ENCODE measurements around the gene MPHOSPH6. TPM values are rescaled to one million over a fixed set of nuclear protein-coding genes. Genes with fewer than 3 reads are reported as not detected.

The MPHOSPH6 gene
- total and polyA plus RNA-seq, 2 of the 4 experiments (the other 2 are of a cell fraction): 5.4 to 15.5 TPM

- H3K9me1 ChIP-seq (ENCODE audit: insufficient read depth, low read length): no peaks in the 10 kb centered on the region
- no peak overlapping the region for H2AK9ac ChIP-seq (replicated peaks; ENCODE audit: low read depth, low read length, poor library complexity)
- H3K4me1 ChIP-seq (ENCODE audit: control insufficient read depth, insufficient read depth, low read length): peaks cover 2% of the 10 kb centered on the region; the same call in 1 of the 2 replicates
- no peak overlapping the region for H2BK120ac ChIP-seq (ENCODE audit: low read depth, low read length)
- DNase-seq (no peak), ATAC-seq (ENCODE audit: low read depth) (no peak)
- intact Hi-C loops (cut with micrococcal nuclease) (no loop called here), dilution Hi-C loops (cut with HindIII; ENCODE audit: low sequenced_read_pairs, unreplicated experiment) (no loop called here), in situ Hi-C loops (cut with MboI; ENCODE audit: low sequenced_read_pairs) (no loop called here)
- no peak overlapping the region for H3K23ac ChIP-seq (ENCODE audit: low read depth, low read length)
- no peak overlapping the region for H2BK20ac ChIP-seq (ENCODE audit: low read depth, low read length)
- no peaks in the 10 kb centered on the region for H3K36me3 ChIP-seq (ENCODE audit: control insufficient read depth, insufficient read depth, low read length)
- no peaks in the 10 kb centered on the region for H3K9me3 ChIP-seq (ENCODE audit: control insufficient read depth, insufficient read depth, low read length)
- no peak for TF ChIP-seq BHLHE40 (IDR thresholded peaks at IDR 0.05; ENCODE audit: low read depth, low read length)
- TF ChIP-seq POLR2A (IDR thresholded peaks at IDR 0.05; ENCODE audit: low read depth, low read length): no peak
- no peak for TF ChIP-seq NFE2L2 (IDR thresholded peaks at IDR 0.05; ENCODE audit: low read depth, low read length)
- no peak for TF ChIP-seq RFX5 (IDR thresholded peaks at IDR 0.05; ENCODE audit: low read depth, low read length)
- TF ChIP-seq RAD21 (IDR thresholded peaks at IDR 0.05; ENCODE audit: low read length): no peak
- no peak for TF ChIP-seq ELK1 (IDR thresholded peaks at IDR 0.05; ENCODE audit: borderline replicate concordance, low read depth, low read length)
- no peak for TF ChIP-seq MAFK (IDR thresholded peaks at IDR 0.05; ENCODE audit: low read depth, low read length)
- TF ChIP-seq FOS (IDR thresholded peaks at IDR 0.05; ENCODE audit: low read depth, low read length): no peak
- no peak for TF ChIP-seq CEBPB (IDR thresholded peaks at IDR 0.05; ENCODE audit: low read depth, low read length)
- no peak for TF ChIP-seq CTCF (conservative IDR thresholded peaks at IDR 0.05; ENCODE audit: low read depth, low read length)
- no peak for TF ChIP-seq USF2 (IDR thresholded peaks at IDR 0.05; ENCODE audit: low read depth, low read length)
- no peak for TF ChIP-seq RCOR1 (IDR thresholded peaks at IDR 0.05; ENCODE audit: insufficient replicate concordance, low read length)
- TF ChIP-seq MXI1 (IDR thresholded peaks at IDR 0.05; ENCODE audit: borderline replicate concordance, low read depth, low read length): no peak
- TF ChIP-seq SMC3 (IDR thresholded peaks at IDR 0.05; ENCODE audit: low read depth, low read length): no peak
- no peak for TF ChIP-seq CHD1 (IDR thresholded peaks at IDR 0.05; ENCODE audit: low read depth, low read length)
- TF ChIP-seq MAZ (IDR thresholded peaks at IDR 0.05; ENCODE audit: borderline replicate concordance, low read depth, low read length): no peak
- no peaks in the 10 kb centered on the region for H3K79me1 ChIP-seq (ENCODE audit: low read depth in 1 of 2, low read length in 2 of 2)
- no peaks in the 10 kb centered on the region for H4K20me1 ChIP-seq (ENCODE audit: insufficient read depth, low read length)
- WGBS, 2 experiments (ENCODE audit: extremely low coverage in 2 of 2, insufficient read length in 1 of 2): no CpG with 5 or more reads among the region's 2 CpGs
- no peak overlapping the region for H3K4me3 ChIP-seq (ENCODE audit: insufficient read depth, low read depth, low read length)
- H4K8ac ChIP-seq (ENCODE audit: low read depth in 2 of 2, low read length in 2 of 2): no peak overlapping the region
- no peak overlapping the region for H2AFZ ChIP-seq (replicated peaks; ENCODE audit: low read length, poor library complexity)
- ChIA-PET POLR2A (ENCODE audit: unreplicated experiment) (no interaction called here), CTCF (interaction anchor here (0.6 kb wide), 1 partner anchor 56 kb away, joined by 4 read pairs; no protein-coding TSS in a partner anchor)
- H2AK5ac ChIP-seq (ENCODE audit: low read depth, low read length): no peak overlapping the region
- H3K18ac ChIP-seq (ENCODE audit: low read depth, low read length): no peak overlapping the region
- no peak overlapping the region for H3K56ac ChIP-seq (ENCODE audit: extremely low read depth, insufficient read depth, low read length)
- H4K5ac ChIP-seq (ENCODE audit: low read depth, low read length): no peak overlapping the region
- BruUV-seq (replicated peaks): no TSS peak
- H3K4me2 ChIP-seq (ENCODE audit: low read depth, low read length): no peak overlapping the region
- no peak overlapping the region for H3K14ac ChIP-seq (replicated peaks; ENCODE audit: low read depth, low read length)
- no peak overlapping the region for H3K27ac ChIP-seq (ENCODE audit: insufficient read depth, low read length)
- no peak overlapping the region for H3K9ac ChIP-seq (ENCODE audit: low read depth, low read length)
- no peaks in the 10 kb centered on the region for H3K27me3 ChIP-seq (ENCODE audit: control insufficient read depth, insufficient read depth, low read length)
- no peak overlapping the region for H2BK5ac ChIP-seq (ENCODE audit: low read depth, low read length, poor library complexity, severe bottlenecking)
- H2BK15ac ChIP-seq (ENCODE audit: low read depth, low read length): no peak overlapping the region
- H3K4ac ChIP-seq (ENCODE audit: low read depth, low read length): no peak overlapping the region
- no peak overlapping the region for H4K91ac ChIP-seq (ENCODE audit: insufficient read depth, low read depth, low read length)
These were observed 51.3 kb downstream of the MPHOSPH6 start for GRCh38 chr16:82118749-82119148.

All from IMR-90 (cell line).